Measurements from ENCODE around the gene TASP1. TPM values are rescaled to one million over a fixed set of nuclear protein-coding genes. Genes with fewer than 3 reads are reported as not detected.

Gene TASP1
- total RNA-seq, 1 donor from 2014 or later = 13.5 TPM

DNA sequence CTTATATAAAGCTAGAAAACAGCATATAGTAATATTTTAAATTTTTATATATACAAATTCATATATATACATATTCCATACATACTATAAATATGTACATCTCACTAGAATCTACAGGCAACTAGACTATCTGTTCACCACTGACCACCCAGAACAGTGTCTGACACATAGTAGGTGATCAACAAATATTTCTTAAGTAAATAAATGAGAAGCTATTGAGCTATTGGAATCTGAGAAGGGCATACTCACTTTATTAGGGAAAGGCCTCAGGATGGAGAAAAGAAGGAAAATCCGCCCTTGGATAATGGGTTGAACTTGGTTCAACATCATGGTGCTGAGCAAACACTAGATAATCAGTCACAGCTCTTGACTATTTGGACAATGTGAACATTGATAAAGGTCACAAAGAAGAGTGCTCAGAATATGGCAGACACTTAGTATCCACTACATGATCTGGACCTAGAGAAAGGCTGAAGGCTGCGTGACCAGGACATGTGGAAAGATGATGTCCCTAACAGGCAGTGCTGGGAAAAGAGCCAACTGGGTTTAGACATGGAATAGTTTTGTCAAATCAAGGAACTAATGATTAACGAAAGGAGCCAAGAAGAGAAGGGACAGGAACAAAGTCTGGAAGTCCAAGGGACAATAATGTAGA lies 186.1 kb downstream of the TASP1 start:
- H3K4me3 Mint-ChIP-seq (ENCODE audit: unreplicated experiment) = no peak overlapping the region
- TF ChIP-seq, protein P1, sequence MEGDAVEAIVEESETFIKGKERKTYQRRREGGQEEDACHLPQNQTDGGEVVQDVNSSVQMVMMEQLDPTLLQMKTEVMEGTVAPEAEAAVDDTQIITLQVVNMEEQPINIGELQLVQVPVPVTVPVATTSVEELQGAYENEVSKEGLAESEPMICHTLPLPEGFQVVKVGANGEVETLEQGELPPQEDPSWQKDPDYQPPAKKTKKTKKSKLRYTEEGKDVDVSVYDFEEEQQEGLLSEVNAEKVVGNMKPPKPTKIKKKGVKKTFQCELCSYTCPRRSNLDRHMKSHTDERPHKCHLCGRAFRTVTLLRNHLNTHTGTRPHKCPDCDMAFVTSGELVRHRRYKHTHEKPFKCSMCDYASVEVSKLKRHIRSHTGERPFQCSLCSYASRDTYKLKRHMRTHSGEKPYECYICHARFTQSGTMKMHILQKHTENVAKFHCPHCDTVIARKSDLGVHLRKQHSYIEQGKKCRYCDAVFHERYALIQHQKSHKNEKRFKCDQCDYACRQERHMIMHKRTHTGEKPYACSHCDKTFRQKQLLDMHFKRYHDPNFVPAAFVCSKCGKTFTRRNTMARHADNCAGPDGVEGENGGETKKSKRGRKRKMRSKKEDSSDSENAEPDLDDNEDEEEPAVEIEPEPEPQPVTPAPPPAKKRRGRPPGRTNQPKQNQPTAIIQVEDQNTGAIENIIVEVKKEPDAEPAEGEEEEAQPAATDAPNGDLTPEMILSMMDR (IDR thresholded peaks at IDR 0.05; ENCODE audit: partially characterized antibody, unreplicated experiment) = no peak
- H3K4me1 Mint-ChIP-seq (ENCODE audit: low read depth, unreplicated experiment) = no peaks in the 10 kb centered on the region
- peaks cover 3% of the 10 kb centered on the region for H3K36me3 Mint-ChIP-seq (ENCODE audit: unreplicated experiment)
- no peaks in the 10 kb centered on the region for H3K9me3 Mint-ChIP-seq (ENCODE audit: unreplicated experiment)
- no peak for DNase-seq
- H3K27ac Mint-ChIP-seq (ENCODE audit: unreplicated experiment) = no peak overlapping the region
- no peaks in the 10 kb centered on the region for H3K27me3 Mint-ChIP-seq (ENCODE audit: unreplicated experiment)

DNA sequence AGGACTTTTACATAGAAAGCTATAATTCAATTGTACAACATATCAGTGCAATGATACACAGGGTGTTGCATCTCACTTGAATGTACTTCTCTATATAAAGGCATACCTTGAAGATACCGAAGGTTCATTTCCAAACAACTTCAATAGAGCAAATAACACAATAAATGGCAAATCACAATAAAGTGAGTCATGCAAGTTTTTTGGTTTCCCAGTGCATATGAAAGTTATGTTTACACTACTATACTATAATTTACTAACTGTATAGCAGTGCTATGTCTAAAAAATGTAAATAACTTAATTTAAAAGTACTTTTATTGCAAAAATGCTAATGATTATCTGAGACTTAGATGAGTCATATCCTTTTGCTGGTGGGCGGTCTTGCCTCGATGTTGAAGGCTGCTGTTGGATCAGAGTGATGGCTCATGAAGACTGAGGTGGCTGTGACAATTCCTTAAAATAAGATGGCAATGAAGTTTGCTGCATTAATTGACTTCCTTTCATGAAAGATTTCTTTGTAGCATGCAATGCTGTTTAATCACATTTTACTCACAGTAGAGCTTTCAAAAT lies 188.8 kb downstream of the TASP1 start:
- no peaks in the 10 kb centered on the region for H3K27me3 Mint-ChIP-seq (ENCODE audit: unreplicated experiment)
- peaks cover 3% of the 10 kb centered on the region for H3K36me3 Mint-ChIP-seq (ENCODE audit: unreplicated experiment)
- no peaks in the 10 kb centered on the region for H3K9me3 Mint-ChIP-seq (ENCODE audit: unreplicated experiment)
- TF ChIP-seq, protein P1 (IDR thresholded peaks at IDR 0.05; ENCODE audit: partially characterized antibody, unreplicated experiment) = no peak
- H3K4me3 Mint-ChIP-seq (ENCODE audit: unreplicated experiment) = no peak overlapping the region
- no peaks in the 10 kb centered on the region for H3K4me1 Mint-ChIP-seq (ENCODE audit: low read depth, unreplicated experiment)
- no peak for DNase-seq
- H3K27ac Mint-ChIP-seq (ENCODE audit: unreplicated experiment) = no peak overlapping the region

DNA sequence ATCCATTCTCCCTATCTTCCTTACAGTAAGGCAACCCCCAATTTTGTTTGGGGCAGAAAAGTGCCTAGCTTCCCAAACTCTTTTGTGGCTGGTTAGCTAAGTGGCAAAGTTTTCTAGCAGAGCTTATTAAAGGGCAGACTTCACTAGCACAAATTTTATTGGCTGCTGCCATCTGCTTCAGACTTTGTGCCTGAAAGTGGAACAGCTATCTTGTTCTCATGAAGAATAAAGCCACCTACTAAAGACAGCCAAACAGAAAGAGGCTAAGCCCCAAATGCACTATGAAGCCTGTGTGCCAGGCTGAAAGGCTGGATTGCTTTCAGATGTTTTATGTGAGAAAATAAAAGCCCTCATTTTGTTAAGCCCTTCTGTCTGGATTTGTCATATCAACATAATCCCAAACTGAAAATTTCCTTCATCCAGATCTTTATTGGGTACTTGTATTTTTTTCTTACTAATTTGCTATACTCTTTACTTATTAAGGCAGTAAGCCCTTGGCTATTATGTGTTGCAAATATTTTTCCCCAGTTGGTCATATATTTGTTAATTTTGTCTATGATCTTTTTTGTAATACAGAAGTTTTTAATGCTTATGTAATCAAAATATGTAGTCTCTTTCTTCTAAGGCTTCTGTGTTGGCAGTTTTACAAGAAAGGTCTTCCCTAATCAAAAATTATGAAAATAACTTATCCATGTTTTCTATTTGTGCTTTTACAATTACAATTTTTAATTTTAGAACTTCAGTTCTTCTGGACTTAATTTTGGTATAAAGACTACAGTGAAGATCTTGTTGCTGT lies 191.1 kb downstream of the TASP1 start:
- TF ChIP-seq, protein P1 (IDR thresholded peaks at IDR 0.05; ENCODE audit: partially characterized antibody, unreplicated experiment) = no peak
- no peak overlapping the region for H3K27ac Mint-ChIP-seq (ENCODE audit: unreplicated experiment)
- peaks cover 3% of the 10 kb centered on the region for H3K36me3 Mint-ChIP-seq (ENCODE audit: unreplicated experiment)
- no peaks in the 10 kb centered on the region for H3K27me3 Mint-ChIP-seq (ENCODE audit: unreplicated experiment)
- H3K9me3 Mint-ChIP-seq (ENCODE audit: unreplicated experiment) = no peaks in the 10 kb centered on the region
- H3K4me3 Mint-ChIP-seq (ENCODE audit: unreplicated experiment) = no peak overlapping the region
- no peak for DNase-seq
- H3K4me1 Mint-ChIP-seq (ENCODE audit: low read depth, unreplicated experiment) = no peaks in the 10 kb centered on the region

DNA sequence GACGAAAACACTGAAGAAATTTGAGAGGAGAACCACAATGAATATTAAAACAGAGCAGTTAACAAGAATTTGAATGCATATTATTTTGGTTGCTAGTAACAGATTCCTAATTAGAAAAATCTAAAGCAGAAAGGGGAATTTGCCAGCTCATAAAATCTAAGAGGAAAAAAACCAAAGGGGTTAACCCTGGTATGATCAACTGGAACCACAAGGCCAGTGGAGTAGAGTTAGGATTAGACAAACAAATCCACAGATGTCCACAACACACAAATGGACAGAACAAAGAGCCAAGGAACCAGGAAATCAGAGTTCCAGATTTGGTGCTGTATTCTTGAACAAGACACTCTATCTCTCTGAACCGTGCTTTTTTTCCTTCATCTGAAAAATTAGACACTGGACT lies 195.0 kb downstream of the TASP1 start:
- H3K27me3 Mint-ChIP-seq (ENCODE audit: unreplicated experiment) = no peaks in the 10 kb centered on the region
- TF ChIP-seq, protein P1 (IDR thresholded peaks at IDR 0.05; ENCODE audit: partially characterized antibody, unreplicated experiment) = no peak
- peaks cover 1% of the 10 kb centered on the region for H3K9me3 Mint-ChIP-seq (ENCODE audit: unreplicated experiment)
- H3K4me1 Mint-ChIP-seq (ENCODE audit: low read depth, unreplicated experiment) = no peaks in the 10 kb centered on the region
- H3K4me3 Mint-ChIP-seq (ENCODE audit: unreplicated experiment) = no peak overlapping the region
- H3K27ac Mint-ChIP-seq (ENCODE audit: unreplicated experiment) = no peak overlapping the region
- H3K36me3 Mint-ChIP-seq (ENCODE audit: unreplicated experiment) = no peaks in the 10 kb centered on the region
- no peak for DNase-seq

DNA sequence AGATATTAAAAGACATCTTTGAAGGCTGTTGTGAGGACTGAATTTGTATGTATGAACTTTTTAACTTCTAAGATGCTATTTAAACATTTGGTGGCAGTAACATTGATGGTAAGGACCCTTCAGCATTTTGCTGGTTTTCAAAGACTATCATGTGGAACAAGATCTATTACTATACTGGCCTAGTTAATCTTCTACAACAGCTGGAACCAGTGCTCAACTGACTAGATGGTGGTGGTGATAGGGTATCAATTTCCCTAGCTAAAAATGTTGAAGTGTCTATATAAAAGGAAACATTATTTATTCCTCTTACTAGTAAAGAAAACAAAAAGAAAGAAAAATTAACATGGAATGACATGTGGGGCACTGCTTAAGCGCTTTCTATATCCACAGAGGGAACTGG lies 195.7 kb downstream of the TASP1 start:
- peaks cover 1% of the 10 kb centered on the region for H3K9me3 Mint-ChIP-seq (ENCODE audit: unreplicated experiment)
- TF ChIP-seq, protein P1 (IDR thresholded peaks at IDR 0.05; ENCODE audit: partially characterized antibody, unreplicated experiment) = no peak
- H3K27me3 Mint-ChIP-seq (ENCODE audit: unreplicated experiment) = no peaks in the 10 kb centered on the region
- no peaks in the 10 kb centered on the region for H3K36me3 Mint-ChIP-seq (ENCODE audit: unreplicated experiment)
- no peaks in the 10 kb centered on the region for H3K4me1 Mint-ChIP-seq (ENCODE audit: low read depth, unreplicated experiment)
- H3K27ac Mint-ChIP-seq (ENCODE audit: unreplicated experiment) = no peak overlapping the region
- DNase-seq = no peak
- no peak overlapping the region for H3K4me3 Mint-ChIP-seq (ENCODE audit: unreplicated experiment)
